Gastrocnemius medialis (tissue), 4 donors: Measurements from ENCODE around the gene OSBPL2. TPM values are rescaled to one million over a fixed set of nuclear protein-coding genes. Genes with fewer than 3 reads are reported as not detected.

Source experiments
- ATAC-seq, 2 donors: fragments of 150-250 bp; one replicate each; pipeline ENCODE4 v1.9.1; 2016
- DNase-seq, 2 donors: peaks; one replicate each; pipeline ENCODE4 v3.0.0-alpha.2; 2019
- H3K27ac ChIP-seq, 4 donors: fragments of 200-600 bp; sonication (generic); 1 replicate in 1 of 4; 2 replicates in 3 of 4; pipeline ENCODE4 v1.5.1; 2016 to 2018; ENCODE audit warnings: mild to moderate bottlenecking in 2 of 4, moderate library complexity in 1 of 4
- H3K27me3 ChIP-seq, 3 donors: fragments of 200-600 bp; sonication (generic) in 2 of 3; 1 replicate in 1 of 3; 2 replicates in 2 of 3; pipeline versions ENCODE4 v1.5.1 to v1.6.0; 2016 to 2019; ENCODE audit warnings: mild to moderate bottlenecking in 1 of 3, moderate library complexity in 1 of 3
- H3K36me3 ChIP-seq, 2 donors: fragments of 200-600 bp; sonication (generic) in 1 of 2; one replicate each; pipeline ENCODE4 v1.5.1; 2017 to 2018
- H3K4me1 ChIP-seq, 2 donors: fragments of 200-600 bp; sonication (generic) in 1 of 2; one replicate each; pipeline ENCODE4 v1.5.1; 2016 to 2017; ENCODE audit warnings: mild to moderate bottlenecking in 2 of 2
- H3K4me3 ChIP-seq, 4 donors: fragments of 200-600 bp; sonication (generic) in 3 of 4; 1 replicate in 1 of 4; 2 replicates in 3 of 4; pipeline ENCODE4 v1.5.1; 2016 to 2019; ENCODE audit warnings: mild to moderate bottlenecking in 2 of 4
- H3K9me3 ChIP-seq, 3 donors: fragments of 200-600 bp; sonication (generic) in 2 of 3; 1 replicate in 1 of 3; 2 replicates in 2 of 3; pipeline ENCODE4 v1.5.1; 2016 to 2019
- CTCF ChIP-seq, 5 experiments: fragments of 450-650 bp in 3 of 5; fragments of 200-600 bp in 2 of 5; sonication (generic) in 2 of 5; IDR thresholded peaks in 4 of 5; conservative IDR thresholded peaks in 1 of 5; 1 replicate in 4 of 5; 2 replicates in 1 of 5; pipeline ENCODE4 v1.5.1; 2016 to 2019; ENCODE audit warnings: antibody characterized with exemption in 5 of 5, mild to moderate bottlenecking in 3 of 5, moderate library complexity in 3 of 5
- POLR2A ChIP-seq, 2 donors: fragments of 450-650 bp; IDR thresholded peaks; one replicate each; pipeline ENCODE4 v1.6.1; 2017; ENCODE audit warnings: antibody characterized with exemption in 2 of 2, mild to moderate bottlenecking in 2 of 2, moderate library complexity in 2 of 2
- in situ Hi-C, 4 donors: fragments of 200-750 bp; cut with MboI; loops; one replicate each; pipeline versions ENCODE4 v1.15.0 to v1.8.0; 2017; ENCODE audit warnings: low sequenced_read_pairs in 4 of 4
- intact Hi-C: fragments of 100-400 bp; cut with DNase I; formaldehyde crosslinking; loops from one replicate; pipeline ENCODE4 v1.15.1; 2023; ENCODE audit warnings: low total_unique reads
- total RNA-seq, 4 donors: library from RNA; depleted of rRNA; stranded (reverse); fragments of >200 nt; gene quantifications; one replicate each; pipeline versions ENCODE4 v1.1.0 to v1.2.3, GENCODE V29; 2016

Gene OSBPL2
- total RNA-seq, 4 donors from 2014 or later: 15.8 to 26.4 (median 19.6) TPM

GRCh38 chr20:62220666-62221568 lies 17.4 kb upstream of the OSBPL2 start:
- Histone ChIP-seq H3K27me3 (peaks cover 56 to 61% (median 56%) of the 10 kb centered on the region in 3 donors), H3K4me1 (peaks cover 4 to 18% of the 10 kb centered on the region in 2 donors), H3K9me3 (no peaks in the 10 kb centered on the region), H3K4me3 (no peak overlapping the region), H3K27ac (no peak overlapping the region), H3K36me3 (no peaks in the 10 kb centered on the region)
- no peak for ATAC-seq
- TF ChIP-seq POLR2A (IDR thresholded peaks at IDR 0.05): no peak
- no peak for TF ChIP-seq CTCF (IDR thresholded peaks at IDR 0.05 in 4 of 5, conservative IDR thresholded peaks at IDR 0.05 in 1 of 5)
- in situ Hi-C loops (no loop called here), intact Hi-C loops (no loop called here)
- no peak for DNase-seq

DNA sequence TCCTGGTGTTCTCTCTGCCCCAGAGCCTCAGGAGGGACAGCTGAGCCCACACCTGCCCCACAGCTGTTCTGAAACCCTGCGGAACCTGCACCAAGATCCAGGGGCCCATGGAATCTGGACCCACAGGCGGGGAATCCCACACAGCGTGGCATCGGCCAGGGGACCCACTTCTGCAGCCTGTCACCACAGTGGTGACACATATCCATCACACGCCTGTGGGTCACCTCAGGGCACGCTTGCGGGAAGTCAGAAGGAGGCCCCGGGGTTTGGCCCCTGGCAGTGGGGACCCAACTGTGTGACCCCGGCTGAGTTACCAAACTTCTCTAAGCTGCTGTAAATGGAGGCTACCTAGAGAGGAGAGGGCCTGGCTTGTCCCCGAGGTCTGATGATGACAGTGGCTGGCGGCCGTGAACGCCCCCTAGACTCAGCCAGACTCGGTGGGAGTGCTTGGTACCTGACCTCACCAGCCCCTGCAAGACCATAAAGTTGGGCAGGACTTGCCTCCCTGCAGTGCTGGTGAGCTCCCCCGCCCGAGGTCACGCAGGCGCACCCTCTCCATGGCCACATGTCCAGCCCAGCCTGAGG lies 16.0 kb upstream of the OSBPL2 start:
- TF ChIP-seq POLR2A (IDR thresholded peaks at IDR 0.05): no peak
- TF ChIP-seq CTCF (IDR thresholded peaks at IDR 0.05 in 4 of 5, conservative IDR thresholded peaks at IDR 0.05 in 1 of 5): no peak
- peaks cover 45 to 49% (median 46%) of the 10 kb centered on the region in 3 donors for H3K27me3 ChIP-seq
- DNase-seq (no peak), ATAC-seq (no peak)
- intact Hi-C loops: no loop called here
- no peaks in the 10 kb centered on the region for H3K36me3 ChIP-seq
- no peak overlapping the region for H3K27ac ChIP-seq
- in situ Hi-C loops: no loop called here
- no peak overlapping the region for H3K4me3 ChIP-seq
- H3K9me3 ChIP-seq: no peaks in the 10 kb centered on the region
- H3K4me1 ChIP-seq: peaks cover 4 to 18% of the 10 kb centered on the region in 2 donors

- in situ Hi-C loops: no loop called here
- H3K27ac ChIP-seq: no peak overlapping the region
- no peak for DNase-seq
- peaks cover 40 to 45% (median 41%) of the 10 kb centered on the region in 3 donors for H3K27me3 ChIP-seq
- TF ChIP-seq POLR2A (IDR thresholded peaks at IDR 0.05): no peak
- TF ChIP-seq CTCF (IDR thresholded peaks at IDR 0.05 in 4 of 5, conservative IDR thresholded peaks at IDR 0.05 in 1 of 5): no peak
- H3K36me3 ChIP-seq: no peaks in the 10 kb centered on the region
- H3K9me3 ChIP-seq: no peaks in the 10 kb centered on the region
- ATAC-seq: no peak
- intact Hi-C loops: no loop called here
- H3K4me3 ChIP-seq: no peak overlapping the region
- H3K4me1 ChIP-seq: peaks cover 4 to 18% of the 10 kb centered on the region in 2 donors
These were observed 15.3 kb upstream of the OSBPL2 start for GRCh38 chr20:62222972-62223371.

DNA sequence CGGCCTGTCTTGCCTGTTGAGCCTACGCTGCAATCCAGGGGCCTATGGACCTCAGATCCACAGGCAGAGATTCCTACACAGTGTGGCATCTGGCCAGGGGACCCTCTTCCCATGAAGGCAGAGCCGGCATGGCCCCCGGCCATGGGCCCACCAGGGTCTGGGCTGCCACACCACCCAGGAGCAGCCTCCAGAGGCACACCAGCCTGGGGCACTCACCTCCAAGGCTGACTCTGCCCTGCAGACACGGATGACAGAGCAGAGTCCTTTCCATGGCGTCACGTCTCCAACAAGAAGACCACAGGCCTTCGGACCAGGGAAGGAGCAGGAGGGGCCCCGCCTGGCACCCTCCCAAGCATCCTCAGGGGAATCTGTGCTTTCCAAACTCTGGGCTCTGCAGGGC lies 14.8 kb upstream of the OSBPL2 start:
- intact Hi-C loops (no loop called here), in situ Hi-C loops (no loop called here)
- no peak for TF ChIP-seq POLR2A (IDR thresholded peaks at IDR 0.05)
- no peak for TF ChIP-seq CTCF (IDR thresholded peaks at IDR 0.05 in 4 of 5, conservative IDR thresholded peaks at IDR 0.05 in 1 of 5)
- DNase-seq (no peak), ATAC-seq (no peak)
- H3K4me3 ChIP-seq: no peak overlapping the region
- no peaks in the 10 kb centered on the region for H3K9me3 ChIP-seq
- H3K27ac ChIP-seq: no peak overlapping the region
- peaks cover 4 to 15% of the 10 kb centered on the region in 2 donors for H3K4me1 ChIP-seq
- peaks cover 34 to 39% (median 35%) of the 10 kb centered on the region in 3 donors for H3K27me3 ChIP-seq
- H3K36me3 ChIP-seq: no peaks in the 10 kb centered on the region
